H1 (cell line): ENCODE results near the gene LAMTOR3. TPM values are rescaled to one million over a fixed set of nuclear protein-coding genes. Genes with fewer than 3 reads are reported as not detected.
A peak's percentile ranks its signal among the peaks of the same experiment; 100 is the strongest.

Source experiments
- CHD2 ChIP-seq: IDR thresholded peaks from 2 replicates; pipeline ENCODE4 v1.6.1; 2012; ENCODE audit warnings: low read length, improper control_type of control experiment
- CREB1 ChIP-seq: IDR thresholded peaks from 2 replicates; pipeline ENCODE4 v1.6.1; 2012; ENCODE audit warnings: inconsistent platforms
- EZH2 ChIP-seq: fragments of 200-600 bp; sonication (generic); IDR thresholded peaks from 2 replicates; pipeline ENCODE4 v1.7.1; 2012; ENCODE audit warnings: low read depth, mild to moderate bottlenecking, moderate library complexity, low read length, inconsistent platforms; ENCODE audit not compliant: severe bottlenecking
- HDAC2 ChIP-seq, 2 experiments: fragments of 300-600 bp in 1 of 2; sonication (generic) in 1 of 2; IDR thresholded peaks; 2 replicates each; pipeline ENCODE4 v1.6.1; 2011 to 2012; ENCODE audit warnings: low read depth in 2 of 2, low read length in 2 of 2, mild to moderate bottlenecking in 2 of 2, moderate library complexity in 2 of 2, borderline replicate concordance in 1 of 2, inconsistent platforms in 1 of 2
- HDAC6 ChIP-seq: IDR thresholded peaks from one replicate; pipeline ENCODE4 v1.7.1; 2012; ENCODE audit warnings: low read depth, mild to moderate bottlenecking, inconsistent platforms, low read length, moderate library complexity
- KDM5A ChIP-seq: fragments of 200-600 bp; IDR thresholded peaks from 2 replicates; pipeline ENCODE4 v1.7.1; 2012; ENCODE audit warnings: mild to moderate bottlenecking, low read length, inconsistent platforms, mixed read lengths
- NRF1 ChIP-seq: IDR thresholded peaks from 2 replicates; pipeline ENCODE4 v1.6.1; 2011; ENCODE audit warnings: mild to moderate bottlenecking, low read depth, low read length, improper control_type of control experiment
- RBBP5 ChIP-seq: IDR thresholded peaks from 2 replicates; pipeline ENCODE4 v1.7.1; 2012; ENCODE audit warnings: low read depth, mild to moderate bottlenecking, inconsistent platforms, low read length, moderate library complexity, borderline replicate concordance
- SIN3A ChIP-seq, 2 experiments: IDR thresholded peaks in 1 of 2; conservative IDR thresholded peaks in 1 of 2; 2 replicates each; pipeline ENCODE4 v1.6.1; 2011 to 2012; ENCODE audit warnings: low read length in 2 of 2, improper control_type of control experiment in 1 of 2, low read depth in 1 of 2, mild to moderate bottlenecking in 1 of 2
- SIX5 ChIP-seq: IDR thresholded peaks from 2 replicates; pipeline ENCODE4 v1.6.1; 2011; ENCODE audit warnings: mild to moderate bottlenecking, low read depth, low read length
- SP4 ChIP-seq: IDR thresholded peaks from 2 replicates; pipeline ENCODE4 v1.6.1; 2012; ENCODE audit warnings: low read length, inconsistent platforms
- SRF ChIP-seq: IDR thresholded peaks from 2 replicates; pipeline ENCODE4 v1.6.1; 2011; ENCODE audit warnings: mild to moderate bottlenecking, low read depth, low read length, moderate library complexity
- polyA plus RNA-seq, 7 experiments: library from polyadenylated mRNA; depleted of rRNA in 3 of 7; stranded (reverse) in 5 of 7; unstranded in 2 of 7; fragments of >200 nt in 5 of 7; fragments of 200-250 nt in 2 of 7; gene quantifications; 1 replicate in 5 of 7; 2 replicates in 1 of 7; 4 replicates in 1 of 7; pipeline versions ENCODE4 v1.2.1 to v1.2.3, GENCODE V29; 2011 to 2013; ENCODE audit warnings: missing spikeins in 2 of 7, mixed read lengths in 2 of 7
- total RNA-seq: library from RNA; stranded (reverse); fragmentation: NEBNext Ultra II Directional; extraction: Animal tissue kit (Norgen Biotek cat#: 25700); gene quantifications from 2 replicates; pipeline ENCODE4 v1.2.1, GENCODE V29; 2021
- TF ChIP-seq, protein P1 (sequence below): IDR thresholded peaks from 2 replicates; pipeline ENCODE4 v1.6.1; 2012; ENCODE audit warnings: low read length, inconsistent platforms
- TF ChIP-seq, protein P2 (sequence below), 3 experiments: IDR thresholded peaks; 1 replicate in 2 of 3; 2 replicates in 1 of 3; pipeline versions ENCODE4 v1.5.1 to v1.6.1; 2011; ENCODE audit warnings: low read length in 3 of 3, mild to moderate bottlenecking in 3 of 3, inconsistent platforms in 2 of 3, low read depth in 1 of 3, moderate library complexity in 1 of 3; ENCODE audit not compliant: insufficient read depth in 1 of 3; ENCODE audit errors: control extremely low read depth in 1 of 3

The LAMTOR3 gene
- total and polyA plus RNA-seq, 2 of the 8 experiments (the other 6 are each of a cell fraction or from before 2014, with no cell fraction given) = 25.1 to 34.4 TPM

DNA sequence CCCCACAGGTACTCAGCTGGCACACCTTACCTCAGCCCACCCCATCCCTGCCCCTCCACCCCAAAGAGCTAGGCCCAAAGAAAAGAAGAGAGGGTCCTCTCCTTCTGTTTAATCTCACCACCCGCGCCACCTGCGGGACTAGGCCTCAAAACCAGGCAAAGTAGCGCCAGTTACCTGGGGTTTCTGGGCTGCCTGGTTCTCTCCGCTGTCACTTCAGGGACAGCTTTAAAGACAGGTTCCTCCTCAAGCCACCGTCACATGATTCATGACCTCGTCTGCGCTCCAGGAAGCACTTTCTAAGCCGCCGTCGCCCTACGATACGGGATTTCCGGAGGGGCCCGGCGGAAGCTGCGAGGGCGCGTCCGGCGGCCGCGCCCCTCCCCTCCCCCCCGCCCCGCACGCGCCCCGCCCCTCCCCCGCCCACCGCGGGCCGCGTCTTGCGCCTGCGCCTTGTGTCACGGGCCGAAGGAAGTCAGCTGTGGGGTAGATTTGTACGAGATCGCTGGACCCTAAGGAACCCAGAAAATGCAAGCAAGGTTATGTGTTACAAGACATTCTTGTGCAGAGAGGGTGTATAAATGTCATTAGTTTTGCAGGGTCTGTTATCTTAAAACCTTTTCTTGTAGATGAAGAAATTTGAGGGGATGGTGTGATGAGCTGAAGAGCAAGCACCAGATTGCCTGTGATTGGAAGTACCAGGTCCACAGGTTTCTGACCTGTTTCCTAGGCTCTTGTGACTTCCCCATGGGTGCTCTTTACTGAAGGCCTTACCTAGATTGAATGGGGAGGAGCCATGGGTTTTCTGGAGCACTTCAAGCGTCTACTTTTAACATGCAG, at the start of gene LAMTOR3 (continued):
- TF ChIP-seq HDAC2 (IDR thresholded peaks at IDR 0.05; ENCODE audit: borderline replicate concordance in 1 of 2, low read depth in 2 of 2, low read length in 2 of 2) (peak in 1 of 2 experiments; percentile 77; a peak in 2 of 4 replicates), CREB1 (peak; percentile 90), SIN3A (conservative IDR thresholded peaks at IDR 0.05 in 1 of 2, IDR thresholded peaks at IDR 0.05 in 1 of 2; ENCODE audit: low read depth in 1 of 2, low read length in 2 of 2) (peak; percentile 96 to 99), SP4 (peak; percentile 78; the same call in 1 of the 2 replicates), CHD2 (peak; percentile 71), SRF (no peak), EZH2 (no peak), HDAC6 (no peak), KDM5A (peak; percentile 63; the same call in 1 of the 2 replicates), NRF1 (peak; percentile 55), SIX5 (no peak), RBBP5 (0 out of 2 replicates have a peak, but pooled peaks have one; percentile 38)
- TF ChIP-seq, protein P1, sequence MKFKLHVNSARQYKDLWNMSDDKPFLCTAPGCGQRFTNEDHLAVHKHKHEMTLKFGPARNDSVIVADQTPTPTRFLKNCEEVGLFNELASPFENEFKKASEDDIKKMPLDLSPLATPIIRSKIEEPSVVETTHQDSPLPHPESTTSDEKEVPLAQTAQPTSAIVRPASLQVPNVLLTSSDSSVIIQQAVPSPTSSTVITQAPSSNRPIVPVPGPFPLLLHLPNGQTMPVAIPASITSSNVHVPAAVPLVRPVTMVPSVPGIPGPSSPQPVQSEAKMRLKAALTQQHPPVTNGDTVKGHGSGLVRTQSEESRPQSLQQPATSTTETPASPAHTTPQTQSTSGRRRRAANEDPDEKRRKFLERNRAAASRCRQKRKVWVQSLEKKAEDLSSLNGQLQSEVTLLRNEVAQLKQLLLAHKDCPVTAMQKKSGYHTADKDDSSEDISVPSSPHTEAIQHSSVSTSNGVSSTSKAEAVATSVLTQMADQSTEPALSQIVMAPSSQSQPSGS = 0 out of 2 replicates have a peak, but pooled peaks have one; percentile 17
- TF ChIP-seq, protein P2, sequence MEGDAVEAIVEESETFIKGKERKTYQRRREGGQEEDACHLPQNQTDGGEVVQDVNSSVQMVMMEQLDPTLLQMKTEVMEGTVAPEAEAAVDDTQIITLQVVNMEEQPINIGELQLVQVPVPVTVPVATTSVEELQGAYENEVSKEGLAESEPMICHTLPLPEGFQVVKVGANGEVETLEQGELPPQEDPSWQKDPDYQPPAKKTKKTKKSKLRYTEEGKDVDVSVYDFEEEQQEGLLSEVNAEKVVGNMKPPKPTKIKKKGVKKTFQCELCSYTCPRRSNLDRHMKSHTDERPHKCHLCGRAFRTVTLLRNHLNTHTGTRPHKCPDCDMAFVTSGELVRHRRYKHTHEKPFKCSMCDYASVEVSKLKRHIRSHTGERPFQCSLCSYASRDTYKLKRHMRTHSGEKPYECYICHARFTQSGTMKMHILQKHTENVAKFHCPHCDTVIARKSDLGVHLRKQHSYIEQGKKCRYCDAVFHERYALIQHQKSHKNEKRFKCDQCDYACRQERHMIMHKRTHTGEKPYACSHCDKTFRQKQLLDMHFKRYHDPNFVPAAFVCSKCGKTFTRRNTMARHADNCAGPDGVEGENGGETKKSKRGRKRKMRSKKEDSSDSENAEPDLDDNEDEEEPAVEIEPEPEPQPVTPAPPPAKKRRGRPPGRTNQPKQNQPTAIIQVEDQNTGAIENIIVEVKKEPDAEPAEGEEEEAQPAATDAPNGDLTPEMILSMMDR (IDR thresholded peaks at IDR 0.05; ENCODE audit: control extremely low read depth in 1 of 3, insufficient read depth in 1 of 3, low read depth in 1 of 3, low read length in 3 of 3) = no peak
